Omental fat pad (tissue), 4 donors: ENCODE measurements around the gene CLEC17A. TPM values are rescaled to one million over a fixed set of nuclear protein-coding genes. Genes with fewer than 3 reads are reported as not detected.
"Not testable (repeated sequence)": the region's sequence is repeated elsewhere in the genome, so short reads cannot be mapped to it uniquely, and the experiment has no call there.

Experiments
- ATAC-seq: fragments of 150-250 bp; one replicate; pipeline ENCODE4 v1.9.1; 2016; ENCODE audit warnings: mild to moderate bottlenecking, moderate library complexity; ENCODE audit not compliant: low FRiP score
- DNase-seq: peaks from one replicate; pipeline ENCODE4 v3.0.0-alpha.2; 2019; ENCODE audit warnings: low spot score
- total RNA-seq, 4 donors: library from RNA; depleted of rRNA; stranded (reverse); fragments of >200 nt; gene quantifications; one replicate each; pipeline ENCODE4 v1.1.0, GENCODE V29; 2016
- TF ChIP-seq, protein P1 (sequence below), 3 donors: fragments of 450-650 bp; IDR thresholded peaks; one replicate each; pipeline ENCODE4 v1.5.1; 2016 to 2017; ENCODE audit warnings: antibody characterized with exemption in 3 of 3, mild to moderate bottlenecking in 3 of 3, moderate library complexity in 2 of 3

CLEC17A gene
- total RNA-seq, 4 donors from 2014 or later = 0.19 TPM; not detected in 3

DNA sequence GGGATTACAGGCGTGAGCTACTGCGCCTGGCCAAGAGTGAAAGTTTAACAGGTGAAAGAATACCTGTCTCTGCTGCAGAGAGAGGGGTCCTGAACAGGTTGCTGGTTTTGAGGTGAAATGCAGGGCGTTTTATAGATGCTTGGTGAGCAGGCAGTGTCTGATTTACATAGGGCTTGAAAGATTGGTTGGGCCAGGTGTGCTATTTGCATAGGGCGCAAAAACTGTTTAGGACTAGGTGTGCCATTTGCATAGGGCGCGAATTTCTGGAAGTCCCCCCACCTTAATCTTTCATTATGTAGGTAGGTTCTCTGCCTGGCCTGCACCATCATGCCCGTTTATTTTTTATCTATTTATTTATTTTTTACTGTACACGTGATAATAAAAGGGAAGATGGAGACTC is 6.5 kb upstream of the CLEC17A start:
- TF ChIP-seq, protein P1, sequence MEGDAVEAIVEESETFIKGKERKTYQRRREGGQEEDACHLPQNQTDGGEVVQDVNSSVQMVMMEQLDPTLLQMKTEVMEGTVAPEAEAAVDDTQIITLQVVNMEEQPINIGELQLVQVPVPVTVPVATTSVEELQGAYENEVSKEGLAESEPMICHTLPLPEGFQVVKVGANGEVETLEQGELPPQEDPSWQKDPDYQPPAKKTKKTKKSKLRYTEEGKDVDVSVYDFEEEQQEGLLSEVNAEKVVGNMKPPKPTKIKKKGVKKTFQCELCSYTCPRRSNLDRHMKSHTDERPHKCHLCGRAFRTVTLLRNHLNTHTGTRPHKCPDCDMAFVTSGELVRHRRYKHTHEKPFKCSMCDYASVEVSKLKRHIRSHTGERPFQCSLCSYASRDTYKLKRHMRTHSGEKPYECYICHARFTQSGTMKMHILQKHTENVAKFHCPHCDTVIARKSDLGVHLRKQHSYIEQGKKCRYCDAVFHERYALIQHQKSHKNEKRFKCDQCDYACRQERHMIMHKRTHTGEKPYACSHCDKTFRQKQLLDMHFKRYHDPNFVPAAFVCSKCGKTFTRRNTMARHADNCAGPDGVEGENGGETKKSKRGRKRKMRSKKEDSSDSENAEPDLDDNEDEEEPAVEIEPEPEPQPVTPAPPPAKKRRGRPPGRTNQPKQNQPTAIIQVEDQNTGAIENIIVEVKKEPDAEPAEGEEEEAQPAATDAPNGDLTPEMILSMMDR (IDR thresholded peaks at IDR 0.05) = no peak

DNA sequence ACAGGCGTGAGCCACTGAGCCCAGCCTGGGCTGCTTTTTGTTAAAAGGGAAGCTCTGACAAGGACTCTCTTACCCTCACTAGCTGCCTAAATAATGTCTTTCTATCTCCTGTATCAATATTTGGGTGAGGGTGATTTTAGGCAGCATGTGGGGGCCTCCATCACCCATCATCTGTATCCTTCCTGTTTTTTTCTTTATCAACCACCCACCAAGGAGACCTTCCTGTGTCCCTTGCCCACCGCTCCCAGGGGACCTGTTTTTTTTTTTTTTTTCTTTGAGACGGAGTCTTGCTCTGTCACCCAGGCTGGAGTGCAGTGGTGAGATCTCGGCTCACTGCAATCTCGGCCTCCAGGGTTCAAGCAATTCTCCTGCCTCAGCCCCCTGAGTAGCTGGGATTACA is 5.6 kb upstream of the CLEC17A start:
- TF ChIP-seq, protein P1 (IDR thresholded peaks at IDR 0.05) = no peak
- DNase-seq (no peak), ATAC-seq (no peak)

More for the DNA sequence above, 6.5 kb upstream of the CLEC17A start:
- ATAC-seq (no peak), DNase-seq (no peak)

DNA sequence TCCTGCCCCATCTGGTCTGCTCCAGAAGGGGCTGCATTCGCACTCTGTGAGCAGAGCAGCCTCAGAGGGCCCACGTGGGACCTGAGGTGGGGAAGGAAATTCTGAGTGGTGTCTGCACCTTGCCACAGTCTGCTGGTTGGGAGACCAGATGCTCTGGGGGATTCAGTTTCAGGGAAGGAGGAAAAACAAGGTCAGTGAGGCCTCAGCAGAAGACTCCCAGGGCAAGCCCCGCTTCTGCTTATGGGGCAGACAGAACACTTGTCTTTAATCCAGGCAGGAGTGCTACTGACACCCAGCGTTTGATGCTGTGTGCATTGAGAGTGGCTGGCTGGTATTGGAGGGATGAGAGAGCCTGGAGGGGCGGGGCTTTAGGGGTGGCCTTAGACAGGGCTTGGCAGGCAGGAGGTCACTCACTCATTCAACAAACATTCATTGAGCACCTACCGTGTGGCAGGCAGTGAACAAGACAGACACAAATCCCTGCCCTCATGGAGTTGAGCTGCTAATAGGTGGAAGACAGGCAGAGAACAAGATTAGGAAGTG is 4.9 kb upstream of the CLEC17A start:
- ATAC-seq = no peak
- no peak for DNase-seq
- TF ChIP-seq, protein P1 (IDR thresholded peaks at IDR 0.05) = no peak

DNA sequence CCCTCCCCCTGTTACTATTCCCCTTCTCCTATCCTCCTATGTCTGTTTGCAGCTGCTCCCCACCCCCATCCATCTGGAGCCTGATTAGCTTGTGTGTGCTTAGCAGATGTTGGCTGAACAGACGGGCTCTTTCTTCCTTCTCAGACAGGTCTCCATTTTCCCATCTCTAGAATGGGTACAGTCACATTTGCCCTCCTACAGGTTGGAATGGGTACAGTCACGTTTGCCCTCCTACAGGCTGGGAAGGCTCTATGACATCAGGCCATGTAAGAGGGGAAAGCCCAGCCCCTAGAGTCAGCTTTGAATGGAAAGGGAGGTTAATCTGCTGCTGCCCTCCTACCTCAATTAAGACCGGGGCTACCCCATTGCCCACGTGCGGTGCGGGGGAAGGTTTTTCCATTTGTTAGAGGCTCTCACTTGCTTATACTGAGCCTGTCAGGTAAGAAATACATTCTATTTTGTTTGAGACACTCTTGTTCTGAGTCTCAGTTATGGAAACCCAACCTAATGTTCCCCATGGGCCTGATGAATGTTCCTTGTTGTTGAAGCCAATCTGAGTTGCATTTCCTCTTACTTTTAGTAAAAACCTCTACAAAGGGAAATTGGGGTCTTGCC is 2.2 kb upstream of the CLEC17A start:
- no peak for DNase-seq
- no peak for ATAC-seq
- TF ChIP-seq, protein P1 (IDR thresholded peaks at IDR 0.05) = no peak

DNA sequence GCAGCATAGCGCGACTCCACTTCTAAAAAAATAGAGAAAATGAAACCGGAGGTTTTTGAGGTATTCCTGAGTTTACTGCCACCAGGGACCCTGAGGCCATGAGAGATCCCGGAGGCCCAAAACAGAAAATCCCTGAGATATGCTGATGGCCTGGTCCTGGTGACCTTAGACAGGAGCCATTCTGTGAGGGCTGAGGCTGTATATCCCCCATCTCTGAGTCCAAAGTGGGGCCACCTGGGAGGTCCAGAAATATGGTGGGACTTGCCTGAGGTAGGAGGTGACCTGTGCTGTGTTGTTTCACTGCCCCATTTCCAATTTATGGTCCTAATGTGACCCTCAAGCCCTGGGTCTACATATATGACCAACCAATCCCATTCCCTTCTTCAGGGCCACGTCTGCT is 1.5 kb downstream of the CLEC17A start:
- not testable (repeated sequence) for DNase-seq, ATAC-seq

DNA sequence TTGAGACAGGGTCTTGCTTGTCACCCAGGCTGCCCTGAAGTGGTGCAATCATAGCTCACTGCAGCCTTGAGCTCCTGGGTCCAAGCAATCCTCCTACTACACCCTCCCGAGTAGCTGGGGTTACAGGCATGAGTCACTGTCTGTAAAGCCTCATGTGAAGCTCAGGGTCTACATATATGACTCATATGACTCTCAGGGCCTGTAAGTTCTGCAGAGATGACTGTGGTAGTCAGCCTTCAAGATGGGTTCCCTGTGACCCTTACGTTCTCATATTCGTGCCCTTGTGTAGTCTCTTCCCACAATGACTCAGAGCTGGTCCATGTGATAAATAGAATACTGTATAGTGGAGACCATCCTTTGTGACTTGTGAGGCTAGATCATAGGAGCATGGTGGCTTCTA is 2.3 kb downstream of the CLEC17A start:
- not testable (repeated sequence) for ATAC-seq, DNase-seq

DNA sequence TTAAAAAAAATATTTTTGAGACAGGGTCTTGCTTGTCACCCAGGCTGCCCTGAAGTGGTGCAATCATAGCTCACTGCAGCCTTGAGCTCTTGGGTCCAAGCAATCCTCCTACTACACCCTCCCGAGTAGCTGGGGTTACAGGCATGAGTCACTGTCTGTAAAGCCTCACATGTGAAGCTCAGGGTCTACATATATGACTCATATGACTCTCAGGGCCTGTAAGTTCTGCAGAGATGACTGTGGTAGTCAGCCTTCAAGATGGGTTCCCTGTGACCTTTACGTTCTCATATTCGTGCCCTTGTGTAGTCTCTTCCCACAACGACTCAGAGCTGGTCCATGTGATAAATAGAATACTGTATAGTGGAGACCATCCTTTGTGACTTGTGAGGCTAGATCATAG is 6.5 kb downstream of the CLEC17A start:
- not testable (repeated sequence) for ATAC-seq, DNase-seq

DNA sequence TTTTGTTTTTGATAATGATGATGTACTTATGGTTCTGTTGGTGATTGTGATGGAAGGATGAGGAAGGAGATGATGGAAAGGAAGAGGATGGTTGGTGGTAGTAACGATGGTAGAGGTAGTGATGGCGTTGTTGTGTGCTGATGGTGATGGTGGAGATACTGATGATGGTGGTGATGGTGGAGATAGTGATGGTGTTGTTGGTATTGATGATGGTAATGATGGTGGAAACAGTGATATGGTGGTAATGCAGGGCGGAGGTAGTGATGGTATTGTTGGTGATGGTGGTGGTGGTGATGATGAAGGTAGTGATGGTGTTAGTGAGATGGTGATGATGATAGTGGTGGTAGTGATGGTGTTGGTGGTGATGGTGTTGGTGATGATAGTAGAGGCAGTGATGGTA is 12.7 kb downstream of the CLEC17A start:
- TF ChIP-seq, protein P1 (IDR thresholded peaks at IDR 0.05) = no peak
- ATAC-seq = no peak
- no peak for DNase-seq
